GM23248 (cell line): ENCODE results near the gene NCOA6.

Experiments used
- EZH2 ChIP-seq: fragments of 200-600 bp; sonication (generic); IDR thresholded peaks from 2 replicates; pipeline ENCODE4 v1.6.1; 2018; ENCODE audit warnings: antibody characterized with exemption, mild to moderate bottlenecking; ENCODE audit not compliant: insufficient read depth, poor library complexity, severe bottlenecking
- EZH2phosphoT487 ChIP-seq: fragments of 200-600 bp; sonication (generic); IDR thresholded peaks from 2 replicates; pipeline ENCODE4 v1.6.1; 2018; ENCODE audit warnings: antibody characterized with exemption, moderate library complexity, mild to moderate bottlenecking, low read depth; ENCODE audit not compliant: insufficient read depth

- TF ChIP-seq EZH2 (no peak), EZH2phosphoT487 (no peak)
Observed at GRCh38 chr20:34824026-34824425, 1.4 kb downstream of the NCOA6 start.
